HG02759 (cell line): ENCODE results near the gene ZDHHC6.
"Not testable (repeated sequence)": the region's sequence is repeated elsewhere in the genome, so short reads cannot be mapped to it uniquely, and the experiment has no call there.

ENCODE experiments used
- ATAC-seq: cut with Tn5 transposase; IDR thresholded peaks from one replicate; pipeline ENCODE4 v1.9.1; 2021; ENCODE audit warnings: mild to moderate bottlenecking, moderate library complexity; ENCODE audit not compliant: unreplicated experiment

ZDHHC6 gene

GRCh38 chr10:112446055-112446854 is 459 bp downstream of the ZDHHC6 start:
- no peak for ATAC-seq

GRCh38 chr10:112442063-112442462 is 4.7 kb downstream of the ZDHHC6 start:
- ATAC-seq, result no peak

- ATAC-seq, result no peak
Observed at GRCh38 chr10:112441520-112441919, 5.2 kb downstream of the ZDHHC6 start.

- no peak for ATAC-seq
Observed at GRCh38 chr10:112438356-112438755, 8.4 kb downstream of the ZDHHC6 start.

- ATAC-seq, result no peak
Observed at GRCh38 chr10:112434988-112435619, 11.6 kb downstream of the ZDHHC6 start.

- no peak for ATAC-seq
Observed at GRCh38 chr10:112433136-112433535, 13.6 kb downstream of the ZDHHC6 start.

- ATAC-seq, result peak; percentile 9
Observed at GRCh38 chr10:112429654-112430230, 17.0 kb downstream of the ZDHHC6 start.

- ATAC-seq, result peak; percentile 49
Observed at GRCh38 chr10:112429147-112429546, 17.6 kb downstream of the ZDHHC6 start.

GRCh38 chr10:112426111-112426510 is 20.6 kb downstream of the ZDHHC6 start:
- ATAC-seq, result no peak

GRCh38 chr10:112424651-112425050 is 22.1 kb downstream of the ZDHHC6 start:
- no peak for ATAC-seq

GRCh38 chr10:112421731-112422130 is 25.0 kb downstream of the ZDHHC6 start:
- no peak for ATAC-seq

- ATAC-seq, result no peak
Observed at GRCh38 chr10:112412696-112413095, 34.0 kb downstream of the ZDHHC6 start.

GRCh38 chr10:112409755-112410154 is 37.0 kb downstream of the ZDHHC6 start:
- no peak for ATAC-seq

- ATAC-seq, result no peak
Observed at GRCh38 chr10:112409299-112409698, 37.4 kb downstream of the ZDHHC6 start.

GRCh38 chr10:112407696-112408095 is 39.0 kb downstream of the ZDHHC6 start:
- ATAC-seq, result no peak

- ATAC-seq, result not testable (repeated sequence)
Observed at GRCh38 chr10:112406806-112407205, 39.9 kb downstream of the ZDHHC6 start.

GRCh38 chr10:112404617-112405016 is 42.1 kb downstream of the ZDHHC6 start:
- ATAC-seq, result no peak

- ATAC-seq, result no peak
Observed at GRCh38 chr10:112402917-112403316, 43.8 kb downstream of the ZDHHC6 start.

- no peak for ATAC-seq
Observed at GRCh38 chr10:112397592-112397991, 49.1 kb downstream of the ZDHHC6 start.

GRCh38 chr10:112395809-112396530 is 50.7 kb downstream of the ZDHHC6 start:
- no peak for ATAC-seq

GRCh38 chr10:112394475-112394875 is 52.2 kb downstream of the ZDHHC6 start:
- ATAC-seq, result peak; percentile 56
